Measurements from ENCODE around the gene RNPC3. TPM values are rescaled to one million over a fixed set of nuclear protein-coding genes. Genes with fewer than 3 reads are reported as not detected.
"Not testable (repeated sequence)": the region's sequence is repeated elsewhere in the genome, so short reads cannot be mapped to it uniquely, and the experiment has no call there.

RNPC3 gene
- polyA plus RNA-seq, 1 donor = 28.6 TPM

DNA sequence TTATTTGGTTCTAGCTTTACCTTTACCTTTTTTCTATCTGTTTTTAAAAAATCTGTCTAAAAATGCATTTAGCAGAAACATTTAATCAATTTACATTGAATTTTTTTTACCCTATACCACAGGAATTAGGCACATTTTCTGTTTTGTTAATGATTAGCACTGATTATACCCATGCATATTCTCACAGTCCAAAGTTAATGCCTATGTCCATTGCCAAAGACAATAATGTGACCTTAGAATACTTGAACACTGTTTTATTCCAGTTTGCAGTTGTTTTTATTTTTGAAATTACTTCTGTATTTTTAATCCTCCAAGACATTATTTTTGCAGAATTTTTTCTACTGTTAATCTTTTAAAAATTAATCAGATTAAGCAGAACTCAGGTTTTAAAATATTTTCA is 34.9 kb downstream of the RNPC3 start:
- no peak for DNase-seq (ENCODE audit: low read depth)

DNA sequence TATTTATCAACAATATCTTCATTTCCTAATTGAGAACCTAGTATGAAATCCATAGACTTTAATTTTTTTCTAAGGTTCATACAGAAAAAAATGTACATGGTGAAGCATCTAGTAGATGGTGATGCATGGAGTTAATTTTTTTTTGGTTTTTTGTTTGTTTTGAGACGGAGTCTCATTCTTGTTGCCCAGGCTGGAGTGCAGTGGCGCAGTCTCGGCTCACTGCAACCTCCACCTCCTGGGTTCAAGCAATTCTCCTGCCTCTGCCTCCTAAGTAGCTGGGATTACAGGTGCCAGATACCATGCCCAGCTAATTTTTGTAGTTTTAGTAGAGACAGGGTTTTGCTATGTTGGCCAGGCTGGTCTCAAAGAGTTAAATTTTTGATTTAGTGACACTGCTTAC is 35.6 kb downstream of the RNPC3 start:
- DNase-seq (ENCODE audit: low read depth) = not testable (repeated sequence)

DNA sequence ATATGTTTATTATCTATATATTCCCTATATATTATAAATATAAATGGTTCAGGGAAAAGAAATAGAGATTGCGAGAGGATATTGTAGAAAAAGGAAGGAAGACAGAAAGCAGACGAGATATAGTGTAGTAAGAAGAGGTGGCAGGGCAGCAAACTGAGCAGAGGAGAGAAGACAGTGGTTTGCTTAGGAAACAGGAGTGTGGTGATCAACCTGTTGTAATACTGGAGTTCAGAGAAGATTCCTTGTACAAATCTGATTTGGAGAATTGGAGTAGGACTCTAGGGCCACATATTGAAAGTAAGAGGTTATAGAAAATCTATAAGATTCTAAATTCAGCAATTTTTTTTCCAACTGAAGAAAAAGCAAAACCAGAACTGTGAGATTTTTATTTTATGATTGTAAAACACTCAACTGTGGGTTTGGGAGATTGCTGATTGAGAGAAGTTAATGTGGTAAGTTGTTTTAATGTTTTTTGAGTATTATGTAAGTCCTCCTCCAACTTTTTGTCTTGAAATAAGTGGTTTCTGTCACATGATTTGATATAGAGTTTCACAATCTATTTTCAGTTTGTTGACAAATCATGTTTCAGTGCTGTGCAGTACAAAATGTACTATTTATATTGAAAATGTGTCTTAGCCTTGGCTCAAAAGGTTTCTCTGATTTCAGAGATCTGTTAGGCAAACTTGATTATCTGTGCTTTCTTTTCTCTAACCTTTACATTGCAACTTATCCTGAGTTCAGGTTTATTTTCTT is 36.3 kb downstream of the RNPC3 start:
- DNase-seq (ENCODE audit: low read depth) = no peak

DNA sequence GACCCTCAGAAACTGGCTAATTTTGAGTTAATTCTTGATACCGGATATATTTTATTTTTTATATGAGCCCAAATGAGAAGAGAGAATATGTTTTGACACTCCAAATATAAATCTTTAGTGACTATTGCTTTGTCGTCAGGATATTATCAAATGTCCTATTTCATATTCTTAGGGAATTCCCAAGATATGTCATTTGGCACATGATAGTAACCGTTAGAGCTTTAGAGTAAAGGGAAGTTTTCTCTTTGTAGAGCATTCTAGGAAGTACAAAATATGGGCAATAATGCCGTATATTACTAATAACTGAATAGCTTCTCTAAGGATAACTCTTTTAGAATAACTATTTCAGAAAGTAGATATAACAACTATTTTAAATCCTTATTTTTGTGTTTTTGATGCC is 37.6 kb downstream of the RNPC3 start:
- DNase-seq (ENCODE audit: low read depth) = no peak

DNA sequence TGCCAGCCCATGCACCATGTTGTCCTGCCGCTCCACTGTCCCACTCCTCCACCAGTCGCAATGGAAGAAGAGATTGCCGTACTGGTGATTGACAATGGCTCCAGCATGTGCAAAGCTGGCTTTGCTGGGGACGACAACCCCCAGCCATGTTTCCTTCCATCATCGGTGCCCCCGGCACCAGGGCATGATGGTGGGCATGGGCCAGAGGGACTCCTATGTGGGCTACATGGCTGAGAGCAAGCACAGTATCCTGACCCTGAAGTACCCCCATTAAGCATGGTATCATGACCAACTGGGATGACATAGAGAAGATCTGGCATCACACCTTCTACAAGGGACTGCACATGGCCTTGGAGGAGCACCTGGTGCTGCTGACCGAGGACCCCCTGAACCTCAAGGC is 44.0 kb downstream of the RNPC3 start:
- no peak for DNase-seq (ENCODE audit: low read depth)

DNA sequence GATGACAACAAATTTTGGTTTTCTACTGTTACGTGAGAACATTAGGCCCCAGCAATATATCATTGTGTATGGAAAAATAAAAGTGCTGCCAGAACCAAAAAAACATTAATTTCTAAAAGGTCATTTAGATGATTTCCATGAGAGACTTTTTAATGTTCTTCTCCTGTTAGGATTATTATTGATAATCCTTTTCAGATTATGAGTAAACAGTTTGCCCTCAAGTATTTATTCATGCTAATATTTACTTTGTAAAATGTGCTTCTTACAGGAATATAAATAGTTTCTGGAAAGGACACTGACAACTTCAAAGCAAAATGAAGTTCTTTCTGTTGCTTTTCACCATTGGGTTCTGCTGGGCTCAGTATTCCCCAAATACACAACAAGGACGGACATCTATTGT is 45.8 kb downstream of the RNPC3 start, which contains the start of gene AMY2B:
AMY2B (plus strand) TSS at position 301 of the 400 bp plus-strand sequence; CDS start at position 315, 14 bp downstream.
- not testable (repeated sequence) for DNase-seq (ENCODE audit: low read depth)

DNA sequence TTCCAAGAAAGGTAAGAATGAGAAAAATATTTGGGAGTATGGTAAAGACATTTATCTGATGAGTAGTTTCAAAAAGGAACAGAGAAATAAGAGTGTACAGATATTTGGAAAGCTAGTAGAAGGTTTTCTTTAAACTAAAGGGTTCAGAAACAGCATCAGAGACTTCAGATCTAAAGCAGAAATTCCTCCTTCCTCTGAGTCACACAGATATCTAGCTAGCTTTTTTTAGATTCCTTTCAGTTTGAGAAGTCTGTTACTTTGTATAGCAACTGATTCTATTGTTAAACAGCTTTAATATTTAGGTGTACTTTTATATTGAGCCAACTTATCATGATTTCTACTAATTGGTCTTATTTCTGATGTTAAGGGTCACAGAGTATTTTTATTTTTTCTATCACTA is 50.6 kb downstream of the RNPC3 start:
- DNase-seq (ENCODE audit: low read depth) = no peak

DNA sequence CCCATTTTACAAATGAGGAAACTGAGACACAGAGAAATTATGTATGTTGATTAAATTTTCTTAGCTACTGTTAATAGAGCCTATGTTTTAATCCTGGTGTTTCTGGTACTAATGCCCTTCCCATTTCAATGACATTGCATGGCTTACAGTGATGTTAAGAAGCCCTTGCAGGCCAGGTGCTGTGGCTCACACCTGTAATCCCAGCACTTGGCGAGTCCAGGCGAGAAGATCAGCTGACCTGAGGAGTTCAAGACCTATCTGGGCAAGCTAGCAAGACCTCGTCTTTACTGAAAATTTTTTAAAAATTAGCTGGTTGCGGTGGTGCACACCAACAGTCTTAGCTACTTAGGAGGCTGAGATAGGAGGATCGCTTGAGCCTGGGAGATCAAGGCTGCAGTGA is 51.3 kb downstream of the RNPC3 start:
- not testable (repeated sequence) for DNase-seq (ENCODE audit: low read depth)

DNA sequence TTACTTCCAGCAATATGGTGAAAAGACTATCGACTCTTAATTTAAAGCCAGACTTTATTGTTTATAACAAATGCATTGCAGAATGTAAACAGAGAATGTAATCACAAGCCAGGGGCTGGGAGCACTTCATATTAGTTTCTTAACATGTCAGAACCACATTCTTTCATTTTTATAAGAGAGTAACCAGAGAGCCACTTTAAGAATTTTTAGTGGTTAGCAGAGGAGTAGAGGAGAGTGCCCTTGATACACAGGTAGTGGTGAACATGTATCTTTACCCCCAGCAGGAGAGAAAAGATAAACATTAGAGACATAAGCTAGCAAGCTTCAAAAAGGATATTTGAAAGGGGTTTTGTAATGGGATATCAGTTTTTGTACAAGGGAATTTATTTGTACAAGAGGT is 57.0 kb downstream of the RNPC3 start:
- DNase-seq (ENCODE audit: low read depth) = no peak

DNA sequence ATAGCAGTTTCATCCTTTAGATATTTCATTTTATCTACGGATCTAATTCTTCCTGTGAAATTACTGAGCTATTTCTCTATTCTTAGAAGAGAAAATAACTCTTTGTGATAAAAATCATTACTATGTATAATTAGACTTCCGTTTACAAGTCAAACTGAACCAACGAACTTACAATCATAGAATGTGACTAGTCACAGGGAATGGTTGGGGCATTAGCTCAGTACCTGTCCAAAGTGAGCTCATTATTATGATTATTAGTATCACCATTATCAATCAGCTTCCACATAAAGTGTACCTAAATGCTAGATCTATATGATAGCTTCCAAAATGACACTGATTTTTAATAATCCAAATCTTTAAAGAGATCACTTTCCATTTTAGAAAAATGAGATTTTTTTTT is 58.4 kb downstream of the RNPC3 start:
- DNase-seq (ENCODE audit: low read depth) = no peak

DNA sequence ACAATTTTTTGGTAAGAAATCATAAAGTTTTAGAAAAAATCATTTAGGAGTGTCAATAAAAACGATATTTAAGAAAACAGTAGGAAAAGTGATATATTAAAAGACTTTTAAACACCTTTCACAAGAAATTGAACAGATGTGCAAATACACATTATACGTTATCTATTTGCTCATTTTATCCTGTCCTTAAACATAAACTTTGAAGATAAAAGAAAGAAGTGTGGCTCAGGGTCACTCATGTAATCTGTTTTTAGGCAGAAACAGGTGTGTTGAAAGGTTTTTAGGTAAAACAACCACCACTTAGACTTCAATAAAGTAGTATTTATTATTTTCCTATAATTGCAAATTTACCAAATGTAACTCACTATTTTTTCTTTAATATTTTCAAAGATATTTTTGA is 59.0 kb downstream of the RNPC3 start:
- DNase-seq (ENCODE audit: low read depth) = no peak

DNA sequence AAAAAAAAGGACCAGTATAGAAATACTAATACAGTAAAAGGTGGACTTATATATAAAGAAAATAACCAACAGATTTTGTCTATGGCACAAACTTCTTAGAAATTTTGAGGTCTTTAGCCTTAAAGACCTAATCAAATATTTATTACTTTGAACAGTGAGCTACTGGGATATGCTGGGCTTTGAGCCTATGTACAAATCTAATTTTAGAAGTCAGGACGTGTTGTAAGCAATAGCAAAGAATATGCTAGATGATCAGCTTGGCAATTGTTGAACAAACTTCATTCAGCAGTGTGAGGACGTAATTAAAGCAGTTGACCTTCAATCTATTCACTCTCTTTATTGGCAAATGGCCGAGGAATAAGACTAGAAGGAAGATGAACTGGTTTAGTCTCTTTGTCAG is 77.2 kb downstream of the RNPC3 start:
- not testable (repeated sequence) for DNase-seq (ENCODE audit: low read depth)

Other genes starting within 250 kb of the RNPC3 start
- 20.8 TPM for gene AMY2B, start 45.9 kb downstream of the RNPC3 start, polyA plus RNA-seq (ENCODE audit: insufficient read length)
- gene AMY2A, start 91.7 kb downstream of the RNPC3 start, polyA plus RNA-seq (ENCODE audit: insufficient read length) = not detected
- gene AMY1A, start 130.1 kb downstream of the RNPC3 start, polyA plus RNA-seq (ENCODE audit: insufficient read length) = not detected
- not detected for gene AMY1B, start 170.5 kb downstream of the RNPC3 start, polyA plus RNA-seq (ENCODE audit: insufficient read length)
- gene AMY1C, start 224.2 kb downstream of the RNPC3 start, polyA plus RNA-seq (ENCODE audit: insufficient read length) = not detected

Data from forelimb muscle (tissue), 1 donor.